ENCODE measurements around the gene TUBA4A. TPM values are rescaled to one million over a fixed set of nuclear protein-coding genes. Genes with fewer than 3 reads are reported as not detected.
A peak's percentile ranks its signal among the peaks of the same experiment; 100 is the strongest.

TUBA4A gene
- total and polyA plus RNA-seq, 7 donors = 291 to 707 (median 556) TPM

DNA sequence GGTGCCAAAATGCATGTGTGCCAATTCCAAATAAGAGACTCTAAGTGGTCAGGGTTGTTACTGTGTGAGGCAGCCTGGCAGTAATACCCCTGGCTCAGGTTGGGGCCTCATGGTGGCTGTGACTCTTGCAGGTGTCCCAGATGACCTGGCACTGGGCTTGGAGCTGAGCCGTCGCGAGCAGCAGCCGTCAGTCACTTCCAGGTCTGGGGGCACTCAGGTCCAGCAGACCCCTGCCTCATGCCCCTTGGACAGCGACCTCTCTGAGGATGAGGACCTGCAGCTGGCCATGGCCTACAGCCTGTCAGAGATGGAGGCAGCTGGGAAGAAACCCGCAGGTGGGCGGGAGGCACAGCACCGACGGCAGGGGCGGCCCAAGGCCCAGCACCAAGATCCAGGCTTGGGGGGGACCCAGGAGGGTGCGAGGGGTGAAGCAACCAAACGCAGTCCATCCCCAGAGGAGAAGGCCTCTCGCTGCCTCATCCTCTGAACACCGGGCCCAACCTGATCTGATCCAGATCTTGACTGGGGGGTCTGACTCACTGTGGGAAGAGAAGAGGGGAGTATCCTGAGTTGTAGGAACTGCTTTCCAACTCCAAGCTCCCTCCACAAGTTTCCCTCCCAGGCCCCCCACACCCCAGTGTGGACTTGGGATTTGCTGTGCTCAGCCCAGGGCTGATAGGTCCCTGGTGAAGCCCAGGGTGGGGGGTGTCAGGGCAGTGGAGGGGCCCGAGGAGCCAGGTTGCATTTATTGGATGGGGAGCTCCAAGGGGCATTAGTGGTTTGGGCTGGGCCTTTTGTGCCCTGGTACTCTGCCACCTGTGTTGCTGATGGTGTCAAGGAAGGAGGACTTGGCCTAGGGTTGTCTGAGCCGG is 31.0 kb upstream of the TUBA4A start:
- 77 to 85% (median 80%) methylated on average over 15 to 16 of the region's 16 CpGs for WGBS, 3 donors
- ATAC-seq (no peak), DNase-seq (no peak)
- no peaks in the 10 kb centered on the region for H3K9me3 ChIP-seq
- intact Hi-C loops (cut with DNase I) = loop anchor here in 1 of 2 donors (5.0 kb wide), 1 partner anchor 103 kb away; the partner anchor contains the start of gene DNPEP
- TF ChIP-seq, protein P1, sequence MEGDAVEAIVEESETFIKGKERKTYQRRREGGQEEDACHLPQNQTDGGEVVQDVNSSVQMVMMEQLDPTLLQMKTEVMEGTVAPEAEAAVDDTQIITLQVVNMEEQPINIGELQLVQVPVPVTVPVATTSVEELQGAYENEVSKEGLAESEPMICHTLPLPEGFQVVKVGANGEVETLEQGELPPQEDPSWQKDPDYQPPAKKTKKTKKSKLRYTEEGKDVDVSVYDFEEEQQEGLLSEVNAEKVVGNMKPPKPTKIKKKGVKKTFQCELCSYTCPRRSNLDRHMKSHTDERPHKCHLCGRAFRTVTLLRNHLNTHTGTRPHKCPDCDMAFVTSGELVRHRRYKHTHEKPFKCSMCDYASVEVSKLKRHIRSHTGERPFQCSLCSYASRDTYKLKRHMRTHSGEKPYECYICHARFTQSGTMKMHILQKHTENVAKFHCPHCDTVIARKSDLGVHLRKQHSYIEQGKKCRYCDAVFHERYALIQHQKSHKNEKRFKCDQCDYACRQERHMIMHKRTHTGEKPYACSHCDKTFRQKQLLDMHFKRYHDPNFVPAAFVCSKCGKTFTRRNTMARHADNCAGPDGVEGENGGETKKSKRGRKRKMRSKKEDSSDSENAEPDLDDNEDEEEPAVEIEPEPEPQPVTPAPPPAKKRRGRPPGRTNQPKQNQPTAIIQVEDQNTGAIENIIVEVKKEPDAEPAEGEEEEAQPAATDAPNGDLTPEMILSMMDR (IDR thresholded peaks at IDR 0.05) = no peak
- peaks cover 0 to 67% of the 10 kb centered on the region in 2 donors for H3K36me3 ChIP-seq (ENCODE audit: insufficient read depth in 1 of 2, low read depth in 1 of 2)
- peaks cover 15% of the 10 kb centered on the region for H3K4me1 ChIP-seq
- H3K4me3 ChIP-seq = no peak overlapping the region
- H3K27ac ChIP-seq = no peak overlapping the region
- H3K27me3 ChIP-seq (ENCODE audit: insufficient read depth in 3 of 3, low read length in 2 of 3) = no peaks in the 10 kb centered on the region

DNA sequence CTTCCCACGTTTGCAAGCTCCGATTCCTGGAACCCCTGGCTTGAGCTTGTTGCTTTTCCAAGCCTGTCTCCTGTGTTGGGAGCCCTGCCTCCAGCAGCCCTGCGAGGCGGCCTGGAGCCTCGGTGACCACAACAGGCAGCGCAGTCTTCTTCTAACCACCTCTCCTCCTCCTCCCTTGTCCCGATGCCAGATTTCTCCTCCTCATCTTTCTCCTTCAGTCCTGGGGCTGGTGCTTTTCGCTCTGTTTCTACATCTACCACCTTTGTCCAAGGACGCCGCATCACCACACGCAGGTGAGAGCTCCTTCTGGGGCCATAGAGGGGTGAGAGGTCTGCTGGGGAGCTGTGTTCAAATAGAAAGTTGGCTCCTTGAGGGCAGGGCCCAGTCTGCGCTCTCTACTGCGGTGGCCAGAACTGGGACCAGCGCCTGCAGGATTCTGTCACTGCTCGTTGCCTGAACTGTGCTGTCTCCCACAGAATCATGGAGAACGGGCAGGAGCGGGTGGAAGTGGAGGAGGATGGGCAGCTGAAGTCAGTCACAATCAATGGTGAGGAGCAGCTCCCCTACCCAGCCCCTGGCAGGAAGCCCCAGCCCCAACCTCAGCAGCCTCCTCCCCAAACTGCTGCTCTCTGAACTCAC is 29.3 kb upstream of the TUBA4A start:
- peaks cover 0 to 67% of the 10 kb centered on the region in 2 donors for H3K36me3 ChIP-seq (ENCODE audit: insufficient read depth in 1 of 2, low read depth in 1 of 2)
- ATAC-seq = no peak

DNA sequence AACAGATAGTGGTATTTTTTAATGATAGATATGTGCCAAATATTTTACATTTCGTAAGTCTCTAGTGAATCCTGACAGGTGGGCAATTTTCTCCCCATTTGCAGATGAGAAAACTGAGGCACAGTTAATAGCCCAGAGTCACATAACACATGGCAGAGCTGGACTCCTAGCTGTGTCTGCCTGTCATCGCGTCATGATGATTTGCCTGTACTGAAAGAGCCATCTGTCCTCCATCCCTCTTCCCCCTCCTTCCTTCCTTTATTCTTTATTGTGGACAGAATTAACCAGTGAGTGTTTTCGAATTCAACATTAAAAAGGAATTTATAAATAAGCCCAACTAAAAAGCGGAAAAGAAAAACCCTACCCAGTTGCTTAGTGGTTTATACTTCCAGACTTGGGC is 28.7 kb upstream of the TUBA4A start:
- H3K27ac ChIP-seq = no peak overlapping the region
- WGBS, 3 donors = 73 to 84% (median 77%) methylated on average over 5 of the region's 5 CpGs
- no peak for DNase-seq
- TF ChIP-seq, protein P1 (IDR thresholded peaks at IDR 0.05) = no peak
- H3K36me3 ChIP-seq (ENCODE audit: insufficient read depth in 1 of 2, low read depth in 1 of 2) = peaks cover 0 to 67% of the 10 kb centered on the region in 2 donors
- no peak for ATAC-seq
- peaks cover 29% of the 10 kb centered on the region for H3K4me1 ChIP-seq
- no peak overlapping the region for H3K4me3 ChIP-seq
- H3K27me3 ChIP-seq (ENCODE audit: insufficient read depth in 3 of 3, low read length in 2 of 3) = no peaks in the 10 kb centered on the region
- intact Hi-C loops (cut with DNase I) = loop anchor here in 1 of 2 donors (5.0 kb wide), 1 partner anchor 105 kb away; the partner anchor contains the start of gene DNPEP
- H3K9me3 ChIP-seq = no peaks in the 10 kb centered on the region

More for the DNA sequence above, 29.3 kb upstream of the TUBA4A start:
- intact Hi-C loops (cut with DNase I) = loop anchor here in 1 of 2 donors (5.0 kb wide), 1 partner anchor 104 kb away; the partner anchor contains the start of gene DNPEP
- Histone ChIP-seq H3K9me3 (no peaks in the 10 kb centered on the region), H3K27me3 (ENCODE audit: insufficient read depth in 3 of 3, low read length in 2 of 3) (no peaks in the 10 kb centered on the region), H3K4me3 (no peak overlapping the region), H3K4me1 (peaks cover 22% of the 10 kb centered on the region), H3K27ac (no peak overlapping the region)
- TF ChIP-seq, protein P1 (IDR thresholded peaks at IDR 0.05) = no peak
- no peak for DNase-seq
- 85 to 88% (median 86%) methylated on average over 17 of the region's 17 CpGs for WGBS, 3 donors

DNA sequence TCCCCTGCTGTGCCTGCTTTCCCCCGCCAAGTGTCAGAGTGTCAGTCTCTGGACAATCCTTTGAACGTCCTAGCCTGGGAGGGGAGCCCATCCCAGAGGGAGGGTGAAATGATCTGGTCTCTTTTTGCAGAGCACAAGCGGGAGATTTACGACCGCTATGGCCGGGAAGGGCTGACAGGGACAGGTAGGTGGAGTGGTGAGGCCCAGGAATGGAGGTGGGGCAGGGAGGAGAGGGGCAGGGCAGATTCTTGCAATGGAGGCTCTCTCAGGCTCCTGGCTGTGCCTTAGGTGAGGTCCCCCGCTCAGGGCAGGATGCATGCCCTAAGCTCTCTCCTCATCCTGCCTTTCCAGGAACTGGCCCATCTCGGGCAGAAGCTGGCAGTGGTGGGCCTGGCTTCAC is 27.9 kb upstream of the TUBA4A start:
- Histone ChIP-seq H3K27ac (peak overlapping the region; percentile 30), H3K9me3 (no peaks in the 10 kb centered on the region), H3K27me3 (ENCODE audit: insufficient read depth in 3 of 3, low read length in 2 of 3) (no peaks in the 10 kb centered on the region), H3K36me3 (ENCODE audit: insufficient read depth in 1 of 2, low read depth in 1 of 2) (peaks cover 0 to 63% of the 10 kb centered on the region in 2 donors), H3K4me3 (no peak overlapping the region), H3K4me1 (peaks cover 30% of the 10 kb centered on the region)
- DNase-seq (no peak), ATAC-seq (no peak)
- intact Hi-C loops (cut with DNase I) = loop anchor here in 1 of 2 donors (5.0 kb wide), 1 partner anchor 106 kb away; the partner anchor contains the start of gene DNPEP
- WGBS, 3 donors = 69 to 76% (median 74%) methylated on average over 8 of the region's 8 CpGs
- TF ChIP-seq, protein P1 (IDR thresholded peaks at IDR 0.05) = no peak
